Transverse colon (tissue), 4 donors: ENCODE measurements around the gene PYCR2. TPM values are rescaled to one million over a fixed set of nuclear protein-coding genes. Genes with fewer than 3 reads are reported as not detected.

Source experiments
- DNase-seq: peaks from one replicate; pipeline ENCODE4 v3.0.0-alpha.2; 2019
- H3K27ac ChIP-seq, 4 donors: fragments of 200-600 bp; sonication (generic); 2 replicates each; pipeline ENCODE4 v1.5.1; 2016 to 2018; ENCODE audit warnings: inconsistent platforms in 4 of 4
- H3K27me3 ChIP-seq: fragments of 200-600 bp; sonication (generic); 2 replicates; pipeline ENCODE4 v1.5.1; 2017; ENCODE audit warnings: inconsistent platforms
- H3K36me3 ChIP-seq, 4 donors: fragments of 200-600 bp; sonication (generic); 2 replicates each; pipeline ENCODE4 v1.5.1; 2017 to 2019; ENCODE audit warnings: inconsistent platforms in 4 of 4
- H3K4me1 ChIP-seq, 4 donors: fragments of 200-600 bp; sonication (generic); 2 replicates each; pipeline ENCODE4 v1.5.1; 2017 to 2020; ENCODE audit warnings: inconsistent platforms in 4 of 4
- H3K4me3 ChIP-seq, 4 donors: fragments of 200-600 bp; sonication (generic); 1 replicate in 1 of 4; 2 replicates in 3 of 4; pipeline versions ENCODE4 v1.5.1 to v1.6.1; 2017 to 2019; ENCODE audit warnings: inconsistent platforms in 4 of 4
- H3K9me3 ChIP-seq, 2 donors: fragments of 200-600 bp; sonication (generic); 2 replicates each; pipeline ENCODE4 v1.5.1; 2017 to 2019; ENCODE audit warnings: inconsistent platforms in 2 of 2
- EP300 ChIP-seq: sonication (generic); formaldehyde crosslinking; IDR thresholded peaks from one replicate; pipeline ENCODE4 v1.6.1; 2017; ENCODE audit warnings: antibody characterized with exemption, low read depth
- POLR2A ChIP-seq: fragments of 450-650 bp; IDR thresholded peaks from one replicate; pipeline ENCODE4 v1.6.1; 2016; ENCODE audit warnings: antibody characterized with exemption, mild to moderate bottlenecking, moderate library complexity
- POLR2AphosphoS5 ChIP-seq, 3 donors: sonication (generic); formaldehyde crosslinking; IDR thresholded peaks; one replicate each; pipeline ENCODE4 v1.6.1; 2016; ENCODE audit warnings: antibody characterized with exemption in 3 of 3
- WGBS, 2 donors: methylation state at CpG; one replicate each; pipeline ENCODE4 v1.1.5; 2018; ENCODE audit warnings: low coverage in 1 of 2; 5-methylcytosine and 5-hydroxymethylcytosine counted together
- in situ Hi-C, 4 donors: fragments of 200-750 bp; cut with MboI; loops; one replicate each; pipeline versions ENCODE4 v1.15.0 to v1.15.1; 2017; ENCODE audit warnings: low sequenced_read_pairs in 3 of 4, low pct_ligation_motif_present in 1 of 4, low pct_unique_long_range_greater_than_20kb in 1 of 4
- intact Hi-C: fragments of 100-400 bp; cut with DNase I; formaldehyde crosslinking; loops from one replicate; pipeline ENCODE4 v1.15.1; 2023; ENCODE audit warnings: low total_unique reads
- total RNA-seq, 4 donors: library from RNA; depleted of rRNA; stranded (reverse); fragments of >200 nt; gene quantifications; one replicate each; pipeline ENCODE4 v1.1.0, GENCODE V29; 2016
- TF ChIP-seq, protein P1 (sequence below), 5 experiments: fragments of 200-600 bp in 3 of 5; fragments of 450-650 bp in 2 of 5; sonication (generic) in 3 of 5; IDR thresholded peaks; 1 replicate in 2 of 5; 2 replicates in 3 of 5; pipeline ENCODE4 v1.5.1; 2016 to 2017; ENCODE audit warnings: antibody characterized with exemption in 5 of 5, inconsistent platforms in 3 of 5, mild to moderate bottlenecking in 2 of 5, moderate library complexity in 1 of 5

Gene PYCR2
- total RNA-seq, 4 donors from 2014 or later, result 26.5 to 40.6 (median 32.2) TPM

DNA sequence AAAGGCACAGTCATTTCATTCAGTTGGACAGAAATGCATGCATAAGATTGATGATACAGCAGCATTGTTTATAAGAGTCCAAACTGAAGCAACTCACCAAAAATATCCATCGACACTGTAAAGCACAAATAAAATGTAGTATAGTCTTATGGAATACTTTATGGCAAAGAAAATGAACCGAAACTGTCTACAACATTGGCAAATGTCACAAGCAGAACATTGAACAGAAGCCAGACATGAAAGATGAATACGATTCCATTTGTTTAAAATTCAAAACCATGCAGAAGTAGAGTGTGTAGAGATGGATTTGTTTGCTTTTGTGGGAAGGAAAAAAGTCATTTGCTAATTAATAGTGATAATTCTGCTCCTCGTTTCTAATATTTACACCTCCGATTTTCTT, 27.6 kb downstream of the PYCR2 start:
- WGBS, 2 donors, result 38 to 39% methylated on average over 5 of the region's 5 CpGs
- peak overlapping the region; percentile 78 to 79 (median 78) for H3K27ac ChIP-seq
- intact Hi-C loops, result no loop called here

DNA sequence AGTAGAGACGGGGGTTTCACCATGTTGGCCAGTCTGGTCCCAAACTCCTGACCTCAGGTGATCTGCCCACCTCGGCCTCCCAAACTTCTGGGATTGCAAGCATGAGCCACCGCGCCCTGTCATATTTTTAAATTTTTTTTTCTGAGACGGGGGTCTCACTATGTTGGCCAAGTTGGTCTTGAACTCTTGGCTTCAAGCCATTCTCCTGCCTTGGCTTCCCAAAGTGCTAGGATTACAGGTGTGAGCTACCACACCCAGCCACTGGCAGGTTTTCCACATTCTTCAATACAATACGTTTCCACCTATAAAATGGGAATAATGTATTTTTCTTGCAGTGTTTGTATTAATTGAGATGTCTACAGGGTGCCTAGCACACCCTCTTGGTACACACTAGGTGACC, 31.7 kb downstream of the PYCR2 start:
- WGBS, 2 donors, result 75 to 93% methylated on average over 5 to 6 of the region's 6 CpGs
- no peak for TF ChIP-seq POLR2A
- TF ChIP-seq, protein P1, sequence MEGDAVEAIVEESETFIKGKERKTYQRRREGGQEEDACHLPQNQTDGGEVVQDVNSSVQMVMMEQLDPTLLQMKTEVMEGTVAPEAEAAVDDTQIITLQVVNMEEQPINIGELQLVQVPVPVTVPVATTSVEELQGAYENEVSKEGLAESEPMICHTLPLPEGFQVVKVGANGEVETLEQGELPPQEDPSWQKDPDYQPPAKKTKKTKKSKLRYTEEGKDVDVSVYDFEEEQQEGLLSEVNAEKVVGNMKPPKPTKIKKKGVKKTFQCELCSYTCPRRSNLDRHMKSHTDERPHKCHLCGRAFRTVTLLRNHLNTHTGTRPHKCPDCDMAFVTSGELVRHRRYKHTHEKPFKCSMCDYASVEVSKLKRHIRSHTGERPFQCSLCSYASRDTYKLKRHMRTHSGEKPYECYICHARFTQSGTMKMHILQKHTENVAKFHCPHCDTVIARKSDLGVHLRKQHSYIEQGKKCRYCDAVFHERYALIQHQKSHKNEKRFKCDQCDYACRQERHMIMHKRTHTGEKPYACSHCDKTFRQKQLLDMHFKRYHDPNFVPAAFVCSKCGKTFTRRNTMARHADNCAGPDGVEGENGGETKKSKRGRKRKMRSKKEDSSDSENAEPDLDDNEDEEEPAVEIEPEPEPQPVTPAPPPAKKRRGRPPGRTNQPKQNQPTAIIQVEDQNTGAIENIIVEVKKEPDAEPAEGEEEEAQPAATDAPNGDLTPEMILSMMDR (IDR thresholded peaks at IDR 0.05), result no peak
- TF ChIP-seq EP300, result no peak
- no peak overlapping the region for H3K4me3 ChIP-seq
- H3K36me3 ChIP-seq, result no peaks in the 10 kb centered on the region
- in situ Hi-C loops, result no loop called here
- no peak for DNase-seq
- peak overlapping the region; percentile 79 to 98 (median 90) for H3K27ac ChIP-seq
- H3K27me3 ChIP-seq, result no peaks in the 10 kb centered on the region
- peaks cover 7 to 52% (median 20%) of the 10 kb centered on the region in 4 donors for H3K4me1 ChIP-seq
- H3K9me3 ChIP-seq, result no peaks in the 10 kb centered on the region
- intact Hi-C loops, result no loop called here

More for the DNA sequence above, 27.6 kb downstream of the PYCR2 start:
- TF ChIP-seq POLR2A, result no peak
- no peak for TF ChIP-seq EP300
- TF ChIP-seq, protein P1 (IDR thresholded peaks at IDR 0.05), result no peak
- no peak for TF ChIP-seq POLR2AphosphoS5 (IDR thresholded peaks at IDR 0.05)
- no peaks in the 10 kb centered on the region for H3K9me3 ChIP-seq
- no peak for DNase-seq
- in situ Hi-C loops, result no loop called here
- H3K4me3 ChIP-seq, result no peak overlapping the region
- no peaks in the 10 kb centered on the region for H3K36me3 ChIP-seq
- H3K27me3 ChIP-seq, result no peaks in the 10 kb centered on the region
- H3K4me1 ChIP-seq, result peaks cover 10 to 32% (median 18%) of the 10 kb centered on the region in 4 donors

GRCh38 chr1:225891229-225891972, 32.6 kb downstream of the PYCR2 start:
- H3K27ac ChIP-seq, result peak overlapping the region; percentile 79 to 98 (median 90)
- intact Hi-C loops, result no loop called here
- peaks cover 3 to 44% (median 12%) of the 10 kb centered on the region in 4 donors for H3K4me1 ChIP-seq
- DNase-seq, result peak; percentile 67
- TF ChIP-seq EP300 (no peak), POLR2AphosphoS5 (IDR thresholded peaks at IDR 0.05) (peak in 2 of 3 donors; percentile 23 to 48), POLR2A (no peak)
- TF ChIP-seq, protein P1 (IDR thresholded peaks at IDR 0.05), result no peak
- in situ Hi-C loops, result no loop called here
- H3K9me3 ChIP-seq, result no peaks in the 10 kb centered on the region
- no peaks in the 10 kb centered on the region for H3K36me3 ChIP-seq
- H3K27me3 ChIP-seq, result no peaks in the 10 kb centered on the region
- 57 to 61% methylated on average over 4 to 14 of the region's 14 CpGs for WGBS, 2 donors
- no peak overlapping the region for H3K4me3 ChIP-seq

- TF ChIP-seq, protein P1 (IDR thresholded peaks at IDR 0.05), result no peak
- TF ChIP-seq EP300 (no peak), POLR2AphosphoS5 (IDR thresholded peaks at IDR 0.05) (no peak), POLR2A (no peak)
- Histone ChIP-seq H3K27ac (peak overlapping the region; percentile 79 to 98 (median 90)), H3K4me3 (no peak overlapping the region), H3K36me3 (no peaks in the 10 kb centered on the region), H3K9me3 (no peaks in the 10 kb centered on the region), H3K27me3 (no peaks in the 10 kb centered on the region), H3K4me1 (peaks cover 3 to 43% (median 12%) of the 10 kb centered on the region in 4 donors)
- intact Hi-C loops (no loop called here), in situ Hi-C loops (no loop called here)
- peak; percentile 55 for DNase-seq
- 14 to 59% methylated on average over 1 to 6 of the region's 6 CpGs for WGBS, 2 donors
Observed at GRCh38 chr1:225890346-225891228, 33.5 kb downstream of the PYCR2 start.
